ENCODE measurements around the gene EIF3I.

DNA sequence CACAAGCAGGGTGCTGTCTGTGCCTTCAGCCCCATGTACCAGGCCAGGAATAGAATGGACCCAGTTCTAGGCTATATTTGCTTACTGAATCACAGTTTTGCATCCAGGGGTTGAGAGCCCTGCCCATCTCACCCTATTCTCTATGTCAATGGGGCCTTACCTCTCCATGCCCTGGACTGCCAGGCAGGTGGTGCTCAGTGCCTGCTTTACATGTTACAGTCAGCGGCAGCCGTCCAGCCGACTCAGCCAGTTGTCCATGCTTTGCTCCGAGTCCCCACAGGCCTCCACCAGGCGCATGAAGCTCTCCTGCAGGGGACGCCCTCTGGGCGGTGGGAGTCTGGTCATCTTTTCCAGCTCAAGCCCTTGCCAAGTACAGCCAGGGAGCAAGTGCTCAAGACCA is 12.6 kb downstream of the EIF3I start:
- TF ChIP-seq, protein P1, sequence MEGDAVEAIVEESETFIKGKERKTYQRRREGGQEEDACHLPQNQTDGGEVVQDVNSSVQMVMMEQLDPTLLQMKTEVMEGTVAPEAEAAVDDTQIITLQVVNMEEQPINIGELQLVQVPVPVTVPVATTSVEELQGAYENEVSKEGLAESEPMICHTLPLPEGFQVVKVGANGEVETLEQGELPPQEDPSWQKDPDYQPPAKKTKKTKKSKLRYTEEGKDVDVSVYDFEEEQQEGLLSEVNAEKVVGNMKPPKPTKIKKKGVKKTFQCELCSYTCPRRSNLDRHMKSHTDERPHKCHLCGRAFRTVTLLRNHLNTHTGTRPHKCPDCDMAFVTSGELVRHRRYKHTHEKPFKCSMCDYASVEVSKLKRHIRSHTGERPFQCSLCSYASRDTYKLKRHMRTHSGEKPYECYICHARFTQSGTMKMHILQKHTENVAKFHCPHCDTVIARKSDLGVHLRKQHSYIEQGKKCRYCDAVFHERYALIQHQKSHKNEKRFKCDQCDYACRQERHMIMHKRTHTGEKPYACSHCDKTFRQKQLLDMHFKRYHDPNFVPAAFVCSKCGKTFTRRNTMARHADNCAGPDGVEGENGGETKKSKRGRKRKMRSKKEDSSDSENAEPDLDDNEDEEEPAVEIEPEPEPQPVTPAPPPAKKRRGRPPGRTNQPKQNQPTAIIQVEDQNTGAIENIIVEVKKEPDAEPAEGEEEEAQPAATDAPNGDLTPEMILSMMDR (IDR thresholded peaks at IDR 0.05; ENCODE audit: low read length) = peak; percentile 36; the same call in 1 of the 2 replicates
- no peak for TF ChIP-seq EZH2 (IDR thresholded peaks at IDR 0.05; ENCODE audit: borderline replicate concordance, low read length)

Data from OCI-LY1 (cell line).